ENCODE data around the gene CPNE8. TPM values are rescaled to one million over a fixed set of nuclear protein-coding genes. Genes with fewer than 3 reads are reported as not detected.

The CPNE8 gene
- total RNA-seq (1 to 10 TPM; 2.7 to 6.8 (median 4.7) TPM), polyA plus RNA-seq (1 to 10 TPM; 4.4 to 5.7 TPM)

DNA sequence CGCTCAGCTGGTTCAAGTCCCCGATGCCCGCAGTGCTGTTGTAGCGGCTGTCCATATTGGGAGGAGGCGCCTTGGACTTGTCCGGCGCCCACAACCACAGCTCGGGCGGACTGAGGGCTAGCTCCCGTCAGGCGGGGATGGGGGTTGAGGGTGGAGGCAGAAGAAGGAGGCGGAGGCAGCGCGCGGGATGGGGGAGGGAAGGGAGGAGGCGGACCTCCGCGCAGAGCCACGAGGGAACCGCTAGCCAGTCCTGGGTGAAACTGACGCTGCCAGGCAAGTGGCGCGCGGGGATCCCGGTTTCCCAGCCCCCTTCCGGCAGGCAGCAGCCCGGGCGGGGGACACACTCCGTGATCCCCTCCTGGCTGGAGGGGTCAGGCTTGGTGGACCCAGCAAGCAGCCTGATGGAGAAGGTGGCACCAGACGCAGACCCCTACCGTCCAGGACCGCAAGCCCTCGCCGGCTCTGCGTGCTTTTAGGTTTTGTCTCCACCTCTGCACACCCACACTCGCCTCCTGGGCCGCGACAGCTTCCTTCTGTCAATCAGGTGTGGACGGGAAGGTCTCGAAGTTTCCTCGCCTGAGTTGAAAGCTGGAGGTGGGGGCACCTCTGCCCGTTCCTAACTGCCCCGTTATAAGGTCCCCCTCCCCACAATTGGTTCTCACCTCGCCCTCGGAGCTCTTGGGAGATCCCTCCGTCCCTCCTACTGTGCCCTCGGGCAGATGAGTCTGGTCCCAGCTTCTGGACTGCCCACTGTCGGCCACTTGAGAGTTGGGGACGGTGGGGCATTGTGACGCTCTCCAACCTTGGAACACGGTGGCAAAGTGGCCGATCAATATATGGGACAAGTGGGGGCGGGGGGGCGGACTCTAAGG, at the start of gene CPNE8:
TSS of gene CPNE8 (minus strand) at position 112 of the 872 bp plus-strand sequence. CDS start at position 55, 57 bp downstream.
- peak; percentile 56 to 83 (median 79) for DNase-seq
- Histone ChIP-seq H3K4me3 (peak within 1 kb of the TSS; percentile 37 to 66 (median 60)), H3K4me1 (peaks cover 6 to 8% (median 6%) of the 10 kb centered on the region in 3 donors), H3K27me3 (no peaks in the 10 kb centered on the region), H3K27ac (peak within 1 kb of the TSS; percentile 44 to 92 (median 78)), H3K36me3 (no peaks in the 10 kb centered on the region), H3K9me3 (no peaks in the 10 kb centered on the region)
- intact Hi-C loops (cut with DNase I) = no loop called here
- no peak for FAIRE-seq
- 1 to 2% methylated on average over 47 to 54 of the region's 54 CpGs for WGBS, 2 donors
- TF ChIP-seq, protein P1, sequence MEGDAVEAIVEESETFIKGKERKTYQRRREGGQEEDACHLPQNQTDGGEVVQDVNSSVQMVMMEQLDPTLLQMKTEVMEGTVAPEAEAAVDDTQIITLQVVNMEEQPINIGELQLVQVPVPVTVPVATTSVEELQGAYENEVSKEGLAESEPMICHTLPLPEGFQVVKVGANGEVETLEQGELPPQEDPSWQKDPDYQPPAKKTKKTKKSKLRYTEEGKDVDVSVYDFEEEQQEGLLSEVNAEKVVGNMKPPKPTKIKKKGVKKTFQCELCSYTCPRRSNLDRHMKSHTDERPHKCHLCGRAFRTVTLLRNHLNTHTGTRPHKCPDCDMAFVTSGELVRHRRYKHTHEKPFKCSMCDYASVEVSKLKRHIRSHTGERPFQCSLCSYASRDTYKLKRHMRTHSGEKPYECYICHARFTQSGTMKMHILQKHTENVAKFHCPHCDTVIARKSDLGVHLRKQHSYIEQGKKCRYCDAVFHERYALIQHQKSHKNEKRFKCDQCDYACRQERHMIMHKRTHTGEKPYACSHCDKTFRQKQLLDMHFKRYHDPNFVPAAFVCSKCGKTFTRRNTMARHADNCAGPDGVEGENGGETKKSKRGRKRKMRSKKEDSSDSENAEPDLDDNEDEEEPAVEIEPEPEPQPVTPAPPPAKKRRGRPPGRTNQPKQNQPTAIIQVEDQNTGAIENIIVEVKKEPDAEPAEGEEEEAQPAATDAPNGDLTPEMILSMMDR (IDR thresholded peaks at IDR 0.05) = no peak
- ATAC-seq = peak; percentile 78 to 88 (median 82)

DNA sequence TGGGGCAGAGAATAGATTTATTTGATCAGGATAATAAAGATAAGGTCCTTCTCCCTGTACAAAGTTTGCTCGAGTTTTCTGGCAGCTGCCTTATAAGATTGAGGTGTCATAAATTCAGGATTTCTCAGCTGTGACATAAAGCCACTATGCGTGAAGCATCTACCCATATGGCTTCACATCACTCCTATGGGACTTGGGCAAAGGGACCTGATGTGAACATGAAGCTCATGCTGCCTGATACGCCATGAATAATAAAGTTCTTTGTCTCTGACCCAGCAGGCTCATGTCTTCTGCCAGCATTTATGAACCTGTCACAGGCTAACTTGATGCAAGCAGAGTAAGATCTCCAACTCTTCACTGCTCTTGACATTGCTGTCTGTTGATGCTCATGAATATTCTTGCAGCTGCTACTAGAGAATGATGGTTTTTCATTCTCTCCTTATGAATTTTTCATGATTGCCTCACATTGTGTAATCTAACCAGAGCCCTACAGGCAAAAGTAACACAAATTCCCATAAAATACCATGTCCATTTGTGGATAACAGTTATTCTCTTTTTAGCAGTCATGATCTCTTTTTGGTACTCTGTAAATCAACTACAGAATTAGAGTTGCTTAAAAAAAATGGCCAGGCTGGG, 49.0 kb upstream of the CPNE8 start:
- no peak for DNase-seq
- no peaks in the 10 kb centered on the region for H3K27me3 ChIP-seq
- no peaks in the 10 kb centered on the region for H3K36me3 ChIP-seq
- 42 to 53% methylated on average over 3 of the region's 3 CpGs for WGBS, 2 donors
- H3K4me3 ChIP-seq = no peak overlapping the region
- intact Hi-C loops (cut with DNase I) = no loop called here
- no peaks in the 10 kb centered on the region for H3K9me3 ChIP-seq
- no peak for ATAC-seq
- no peak overlapping the region for H3K27ac ChIP-seq
- TF ChIP-seq, protein P1 (IDR thresholded peaks at IDR 0.05) = no peak
- no peaks in the 10 kb centered on the region for H3K4me1 ChIP-seq
- no peak for FAIRE-seq

DNA sequence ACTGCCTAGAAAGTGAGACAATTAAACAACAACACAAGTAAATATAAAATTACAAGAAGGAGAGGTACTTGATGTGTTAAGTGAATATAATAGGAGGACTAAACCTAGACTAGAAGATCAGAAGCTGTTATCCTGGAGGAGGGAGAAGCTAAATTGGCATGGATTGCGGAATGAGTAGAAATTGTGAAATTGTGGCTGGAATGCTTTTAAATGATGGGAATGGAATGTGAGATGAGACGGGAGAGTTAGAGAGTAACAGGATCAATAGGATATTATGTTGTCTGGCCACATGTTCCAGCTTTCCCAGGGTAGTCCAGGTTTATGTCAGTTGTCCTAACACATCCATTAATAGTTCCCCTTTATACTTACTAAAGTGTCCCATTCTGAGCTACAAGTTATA, 44.0 kb upstream of the CPNE8 start:
- 45 to 51% methylated on average over 2 of the region's 2 CpGs for WGBS, 2 donors
- Histone ChIP-seq H3K36me3 (no peaks in the 10 kb centered on the region), H3K4me1 (no peaks in the 10 kb centered on the region), H3K27me3 (no peaks in the 10 kb centered on the region), H3K27ac (no peak overlapping the region), H3K4me3 (no peak overlapping the region), H3K9me3 (no peaks in the 10 kb centered on the region)
- DNase-seq (no peak), ATAC-seq (no peak), FAIRE-seq (no peak)
- TF ChIP-seq, protein P1 (IDR thresholded peaks at IDR 0.05) = no peak
- intact Hi-C loops (cut with DNase I) = no loop called here

DNA sequence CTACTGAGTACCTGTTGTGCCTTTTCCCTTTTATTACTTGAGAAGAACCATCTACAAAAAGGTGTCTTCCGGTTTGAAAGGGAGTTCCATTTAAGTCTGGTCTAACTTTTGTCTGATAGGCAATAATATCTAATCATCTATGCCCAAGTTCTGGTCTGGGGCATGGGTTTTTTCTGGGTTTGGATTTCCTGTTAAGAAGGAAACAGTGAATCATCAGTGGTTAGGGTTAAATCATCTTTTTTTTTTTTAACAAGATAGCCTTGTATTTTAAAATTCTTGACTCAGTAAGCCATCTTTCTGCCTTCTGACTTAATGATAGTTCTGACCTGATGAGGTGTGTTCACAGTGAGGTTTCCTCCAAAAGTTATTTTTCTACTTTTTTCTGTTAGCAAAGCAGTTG, 29.3 kb upstream of the CPNE8 start:
- no peak for FAIRE-seq

More for the DNA sequence above, 29.3 kb upstream of the CPNE8 start:
- intact Hi-C loops (cut with DNase I) = no loop called here
- ATAC-seq = no peak
- WGBS, 2 donors = 24 to 48% methylated on average over 1 of the region's 1 CpG
- Histone ChIP-seq H3K9me3 (no peaks in the 10 kb centered on the region), H3K4me3 (no peak overlapping the region), H3K27me3 (peaks cover 0 to 7% (median 0%) of the 10 kb centered on the region in 4 donors), H3K27ac (no peak overlapping the region), H3K36me3 (no peaks in the 10 kb centered on the region), H3K4me1 (no peaks in the 10 kb centered on the region)
- DNase-seq = no peak
- TF ChIP-seq, protein P1 (IDR thresholded peaks at IDR 0.05) = no peak
